ENCODE measurements around the gene FNIP2. TPM values are rescaled to one million over a fixed set of nuclear protein-coding genes. Genes with fewer than 3 reads are reported as not detected.
"Not testable (repeated sequence)": the region's sequence is repeated elsewhere in the genome, so short reads cannot be mapped to it uniquely, and the experiment has no call there.

Gene FNIP2
- total RNA-seq, 2 donors from 2014 or later = 7.7 to 11.5 TPM

DNA sequence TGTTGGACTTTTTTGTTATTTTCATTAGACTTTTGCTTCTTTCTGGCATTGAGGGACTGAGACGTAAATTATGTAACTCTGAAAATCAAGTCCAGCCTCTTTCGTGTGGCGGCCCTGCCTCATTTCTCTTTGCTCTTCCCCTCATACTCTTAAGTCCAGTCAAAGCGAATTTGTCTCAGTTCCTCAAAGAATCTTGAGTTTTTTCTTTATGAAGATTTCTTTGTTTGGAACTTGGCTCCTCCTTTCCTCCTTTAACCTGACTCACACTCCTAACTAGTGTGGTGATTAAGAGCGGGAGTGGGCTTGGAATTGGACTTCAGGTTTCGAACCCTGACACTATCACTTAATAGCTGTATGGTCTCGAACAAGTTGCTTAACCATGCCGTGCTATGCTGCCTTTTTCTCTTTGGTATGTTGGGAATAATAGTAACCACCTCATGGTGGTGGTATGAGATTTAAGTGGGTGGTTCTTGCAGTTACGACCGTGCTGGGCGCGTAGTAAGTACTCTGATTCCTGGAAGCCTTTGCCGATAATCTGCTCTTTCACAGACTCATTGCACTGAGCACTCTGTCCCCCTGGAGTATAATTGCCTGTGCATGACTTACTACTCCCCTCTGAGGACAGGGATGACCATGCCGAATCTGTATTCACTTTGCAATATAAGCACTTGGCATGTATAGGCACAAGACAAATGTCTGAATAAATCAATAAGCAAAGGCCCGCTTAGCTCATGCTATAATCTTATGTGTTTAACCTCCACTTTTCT, 19.1 kb downstream of the FNIP2 start:
- ATAC-seq = no peak
- DNase-seq = no peak
- H3K27me3 Mint-ChIP-seq = no peaks in the 10 kb centered on the region

DNA sequence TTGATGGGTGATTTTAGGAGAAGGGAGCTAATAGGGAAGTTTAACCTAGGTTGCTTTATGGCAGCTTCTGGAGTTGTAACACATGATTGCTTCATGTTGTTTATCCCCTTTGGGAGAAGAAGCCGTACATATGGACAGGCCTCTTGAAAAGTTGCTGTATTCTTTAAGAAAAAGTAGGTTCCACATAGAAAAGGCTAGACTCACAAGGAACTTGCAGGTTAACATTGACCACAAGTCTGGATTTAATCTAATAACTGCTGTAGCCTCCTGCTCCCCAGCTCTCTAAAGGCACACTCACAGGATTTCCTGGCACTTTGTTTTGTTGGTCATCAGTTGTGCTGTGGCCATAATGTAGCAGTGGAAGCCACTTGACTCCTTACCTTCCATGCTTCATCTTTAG, 19.7 kb downstream of the FNIP2 start:
- no peak for ATAC-seq

More for the DNA sequence above, 19.1 kb downstream of the FNIP2 start:
- H3K36me3 Mint-ChIP-seq (ENCODE audit: low read depth) = peaks cover 3% of the 10 kb centered on the region
- H3K4me1 Mint-ChIP-seq = peaks cover 25% of the 10 kb centered on the region
- no peak overlapping the region for H3K27ac Mint-ChIP-seq
- H3K9me3 ChIP-seq (ENCODE audit: control insufficient read depth, low read length, poor library complexity, severe bottlenecking) = no peaks in the 10 kb centered on the region
- H3K4me3 Mint-ChIP-seq = no peak overlapping the region

DNA sequence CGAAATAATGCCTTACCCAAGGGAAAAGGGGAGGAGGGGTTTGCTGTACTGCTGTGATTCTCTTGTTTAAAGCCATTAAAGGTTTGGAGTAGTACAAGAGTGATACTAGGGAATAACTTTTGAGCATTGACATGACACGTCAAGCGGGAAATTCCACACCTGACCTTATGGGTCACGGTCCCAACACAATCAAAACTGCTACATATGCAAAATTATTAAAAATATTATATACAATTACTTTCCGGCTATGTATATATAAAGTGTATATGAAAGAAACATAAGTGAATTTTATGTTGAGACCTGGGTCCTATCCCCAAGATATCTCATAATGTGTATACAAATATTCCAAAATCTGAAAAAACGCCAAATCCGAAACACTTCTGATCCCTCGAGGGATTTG, 21.0 kb downstream of the FNIP2 start:
- Mint-ChIP-seq H3K27ac (no peak overlapping the region), H3K36me3 (ENCODE audit: low read depth) (peaks cover 3% of the 10 kb centered on the region), H3K4me3 (no peak overlapping the region), H3K4me1 (peaks cover 20% of the 10 kb centered on the region), H3K27me3 (no peaks in the 10 kb centered on the region)
- no peak for ATAC-seq
- no peak for DNase-seq
- no peaks in the 10 kb centered on the region for H3K9me3 ChIP-seq (ENCODE audit: control insufficient read depth, low read length, poor library complexity, severe bottlenecking)

More for the DNA sequence above, 19.7 kb downstream of the FNIP2 start:
- H3K4me1 Mint-ChIP-seq = peaks cover 23% of the 10 kb centered on the region
- H3K27ac Mint-ChIP-seq = no peak overlapping the region
- no peak overlapping the region for H3K4me3 Mint-ChIP-seq
- H3K27me3 Mint-ChIP-seq = no peaks in the 10 kb centered on the region
- no peak for DNase-seq
- H3K9me3 ChIP-seq (ENCODE audit: control insufficient read depth, low read length, poor library complexity, severe bottlenecking) = no peaks in the 10 kb centered on the region
- peaks cover 3% of the 10 kb centered on the region for H3K36me3 Mint-ChIP-seq (ENCODE audit: low read depth)

DNA sequence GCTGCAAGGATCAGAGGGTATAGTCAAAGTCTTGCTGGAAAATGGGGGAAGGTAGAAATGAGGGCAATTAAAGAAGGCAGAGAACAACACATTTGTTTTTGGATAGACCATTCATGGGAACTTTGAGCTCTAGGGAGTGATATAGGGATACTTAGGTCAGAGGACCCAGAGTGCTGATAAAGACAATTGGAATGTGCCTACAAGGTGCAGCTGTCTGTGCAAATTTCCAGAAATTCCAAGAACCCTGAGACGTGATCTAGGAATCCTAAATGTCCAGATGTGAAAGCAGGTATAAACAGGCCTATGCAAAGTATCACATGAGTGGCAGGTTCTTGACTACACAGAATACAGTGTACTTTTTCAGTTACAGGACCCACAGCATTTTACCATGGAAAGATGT, 24.2 kb downstream of the FNIP2 start:
- Mint-ChIP-seq H3K36me3 (ENCODE audit: low read depth) (peaks cover 3% of the 10 kb centered on the region), H3K27ac (no peak overlapping the region), H3K4me3 (no peak overlapping the region), H3K4me1 (peaks cover 16% of the 10 kb centered on the region), H3K27me3 (no peaks in the 10 kb centered on the region)
- no peak for ATAC-seq
- no peaks in the 10 kb centered on the region for H3K9me3 ChIP-seq (ENCODE audit: control insufficient read depth, low read length, poor library complexity, severe bottlenecking)
- DNase-seq = no peak

DNA sequence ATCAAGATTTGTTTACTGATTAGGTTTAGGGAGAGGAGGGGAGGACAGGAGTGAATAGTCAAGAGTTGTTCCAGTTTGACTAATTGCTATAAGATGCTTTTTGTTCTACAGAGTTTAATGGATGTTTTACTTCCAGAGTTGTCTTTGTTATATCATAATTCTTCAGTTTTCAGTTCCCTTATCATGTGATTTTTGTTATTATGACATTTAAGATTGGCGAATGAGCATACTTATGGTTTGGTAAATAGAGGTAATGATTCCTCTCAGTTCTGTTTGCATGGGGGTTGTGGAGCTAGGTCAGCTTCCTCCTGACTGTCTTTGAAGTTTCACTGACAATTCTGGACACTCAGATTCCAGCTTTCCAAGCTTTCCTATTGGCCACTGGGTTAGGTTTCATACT, 24.6 kb downstream of the FNIP2 start:
- H3K4me3 Mint-ChIP-seq; H3K36me3 Mint-ChIP-seq (ENCODE audit: low read depth); ATAC-seq; H3K9me3 ChIP-seq (ENCODE audit: control insufficient read depth, low read length, poor library complexity, severe bottlenecking); H3K27me3 Mint-ChIP-seq; H3K27ac Mint-ChIP-seq; DNase-seq: not testable (repeated sequence)
- peaks cover 16% of the 10 kb centered on the region for H3K4me1 Mint-ChIP-seq

DNA sequence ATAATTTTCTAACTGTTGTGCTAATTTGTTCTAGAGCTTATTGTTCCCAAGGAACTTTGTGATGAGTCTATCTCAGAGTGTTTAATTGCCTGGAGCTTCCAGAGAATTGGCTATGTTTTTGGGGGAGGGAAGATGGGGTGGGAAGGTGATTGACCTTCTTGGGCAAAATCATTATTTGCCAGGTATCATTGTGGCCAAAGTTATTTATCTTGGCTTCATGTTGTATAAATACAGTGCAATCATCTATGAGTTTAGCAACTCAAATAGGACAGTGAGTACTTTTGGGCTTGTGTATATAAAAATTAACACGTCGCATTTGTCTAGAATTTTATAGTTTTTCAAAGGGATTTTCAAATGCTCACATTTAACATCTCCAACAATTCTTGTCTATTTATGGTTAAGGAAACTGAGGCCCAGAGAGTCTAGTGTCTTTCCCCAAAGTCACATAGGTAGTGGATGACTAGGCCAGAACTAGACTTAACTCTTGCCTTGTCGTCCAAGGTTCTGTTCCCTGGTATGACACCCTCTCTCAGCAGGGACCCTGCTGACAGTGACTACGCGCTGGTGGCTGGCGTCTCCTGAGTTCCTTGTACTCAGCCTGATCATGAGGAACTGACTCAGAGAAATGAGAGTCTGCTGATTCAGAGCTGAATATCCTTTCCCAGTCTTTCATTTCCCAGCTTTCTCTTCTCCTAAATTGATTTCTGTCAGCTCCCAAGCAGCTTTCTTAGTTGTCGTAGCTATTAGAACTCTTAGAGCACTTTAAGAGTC, 27.7 kb downstream of the FNIP2 start:
- DNase-seq = no peak

DNA sequence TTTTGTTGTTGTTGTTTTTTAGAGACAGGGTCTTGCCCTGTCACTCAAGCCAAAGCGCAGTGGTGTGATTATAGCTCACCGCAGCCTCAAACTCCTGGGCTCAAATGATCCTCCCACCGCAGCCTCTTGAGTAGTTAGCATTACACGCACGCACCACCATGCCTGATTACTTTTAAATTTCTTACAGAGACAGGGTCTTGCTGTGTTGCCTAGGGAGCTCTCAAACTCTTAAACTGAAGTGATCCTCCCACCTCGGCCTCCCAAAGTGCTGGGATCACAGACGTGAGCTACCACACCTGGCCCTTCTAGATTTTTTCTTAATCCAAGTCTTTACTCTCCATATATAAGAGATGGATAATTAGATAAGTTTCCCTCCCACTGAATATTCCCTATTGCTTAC, 29.2 kb downstream of the FNIP2 start:
- peak overlapping the region; percentile 46 for H3K27ac Mint-ChIP-seq
- ATAC-seq = no peak

More for the DNA sequence above, 27.7 kb downstream of the FNIP2 start:
- H3K27me3 Mint-ChIP-seq = no peaks in the 10 kb centered on the region
- H3K9me3 ChIP-seq (ENCODE audit: control insufficient read depth, low read length, poor library complexity, severe bottlenecking) = no peaks in the 10 kb centered on the region
- no peak for ATAC-seq
- peaks cover 3% of the 10 kb centered on the region for H3K36me3 Mint-ChIP-seq (ENCODE audit: low read depth)
- no peak overlapping the region for H3K4me3 Mint-ChIP-seq
- peaks cover 18% of the 10 kb centered on the region for H3K4me1 Mint-ChIP-seq
- H3K27ac Mint-ChIP-seq = no peak overlapping the region

DNA sequence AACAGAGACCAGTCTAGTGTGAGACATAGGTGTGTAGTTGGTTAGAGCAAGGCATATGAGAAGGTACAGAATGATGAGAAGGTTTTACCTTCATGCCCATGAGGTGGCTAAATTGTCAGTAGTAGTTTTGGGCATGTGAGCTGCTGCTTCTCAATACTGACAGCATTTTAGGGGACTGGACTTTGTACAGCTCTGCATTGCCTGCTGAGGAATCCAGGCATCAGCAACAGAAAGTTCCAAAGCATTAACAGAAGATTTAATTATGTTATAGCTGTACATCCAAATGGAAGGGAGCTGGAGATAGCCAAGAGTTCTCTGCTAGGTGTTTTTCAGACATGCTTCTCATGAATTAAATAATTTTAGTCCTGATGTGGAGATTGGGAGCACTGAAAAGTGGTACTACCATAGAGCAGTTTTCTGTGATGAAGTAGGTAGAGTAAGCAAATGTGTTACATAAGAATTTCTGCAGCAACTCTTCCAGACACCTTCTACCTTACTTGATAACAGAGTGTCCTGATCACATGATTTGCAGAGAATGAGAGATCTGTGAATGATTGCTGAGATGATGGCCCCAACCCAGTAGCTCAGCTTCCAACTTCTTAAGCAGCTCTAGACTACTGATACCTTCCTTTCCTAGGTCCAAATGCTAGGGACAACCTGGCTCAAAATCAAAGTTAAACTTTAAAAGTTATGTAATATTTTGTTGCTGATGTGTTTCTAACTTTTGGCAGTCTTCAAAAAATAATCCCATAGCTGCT, 30.4 kb downstream of the FNIP2 start:
- no peaks in the 10 kb centered on the region for H3K9me3 ChIP-seq (ENCODE audit: control insufficient read depth, low read length, poor library complexity, severe bottlenecking)
- ATAC-seq (no peak), DNase-seq (no peak)
- peaks cover 17% of the 10 kb centered on the region for H3K4me1 Mint-ChIP-seq
- no peaks in the 10 kb centered on the region for H3K36me3 Mint-ChIP-seq (ENCODE audit: low read depth)
- H3K27ac Mint-ChIP-seq = peak overlapping the region; percentile 46
- H3K4me3 Mint-ChIP-seq = no peak overlapping the region
- no peaks in the 10 kb centered on the region for H3K27me3 Mint-ChIP-seq

More for the DNA sequence above, 29.2 kb downstream of the FNIP2 start:
- peaks cover 17% of the 10 kb centered on the region for H3K4me1 Mint-ChIP-seq
- no peaks in the 10 kb centered on the region for H3K36me3 Mint-ChIP-seq (ENCODE audit: low read depth)
- H3K27me3 Mint-ChIP-seq = no peaks in the 10 kb centered on the region
- no peak for DNase-seq
- no peaks in the 10 kb centered on the region for H3K9me3 ChIP-seq (ENCODE audit: control insufficient read depth, low read length, poor library complexity, severe bottlenecking)
- H3K4me3 Mint-ChIP-seq = no peak overlapping the region

DNA sequence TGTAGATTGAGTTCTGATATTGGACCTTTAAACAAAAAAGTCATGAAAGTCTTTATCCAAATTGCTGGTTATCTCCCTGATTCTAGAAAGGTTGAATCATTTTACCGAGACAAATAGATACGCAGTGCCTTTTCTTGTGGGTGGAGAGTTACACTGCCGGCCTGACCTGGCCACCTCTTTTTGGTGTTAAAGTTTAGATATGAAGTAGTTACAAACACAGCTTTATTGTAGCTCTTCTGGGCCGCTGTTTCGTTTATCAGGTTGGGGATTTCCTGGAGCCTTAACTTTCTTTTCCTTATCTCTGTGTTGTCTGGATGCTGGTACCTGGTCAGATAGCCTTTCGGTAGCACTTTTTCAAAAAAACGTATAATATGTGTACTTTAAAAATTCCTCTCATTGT, 31.0 kb downstream of the FNIP2 start:
- H3K27ac Mint-ChIP-seq = no peak overlapping the region
- H3K4me1 Mint-ChIP-seq = peaks cover 17% of the 10 kb centered on the region
- ATAC-seq (no peak), DNase-seq (no peak)
- H3K9me3 ChIP-seq (ENCODE audit: control insufficient read depth, low read length, poor library complexity, severe bottlenecking) = no peaks in the 10 kb centered on the region
- no peaks in the 10 kb centered on the region for H3K36me3 Mint-ChIP-seq (ENCODE audit: low read depth)
- H3K4me3 Mint-ChIP-seq = no peak overlapping the region
- H3K27me3 Mint-ChIP-seq = no peaks in the 10 kb centered on the region

DNA sequence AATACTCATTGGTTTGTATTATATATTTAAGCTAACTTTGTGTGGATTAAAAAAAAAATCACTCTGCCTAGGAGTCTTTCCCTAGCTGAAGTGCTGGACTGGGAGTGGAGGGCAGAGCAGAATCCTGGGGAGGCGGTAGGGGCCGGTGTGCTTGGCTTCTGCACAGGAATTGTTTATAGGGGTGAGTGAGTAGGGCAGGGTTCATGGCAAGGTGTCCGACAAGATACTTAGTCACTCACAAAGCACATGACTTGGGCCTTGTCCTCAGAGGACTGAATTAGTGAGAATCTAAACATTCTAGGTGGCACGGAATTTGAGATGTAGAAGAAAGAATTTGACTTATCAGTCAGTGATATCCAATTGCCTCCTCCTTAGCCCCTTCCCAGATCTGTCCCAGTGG, 32.2 kb downstream of the FNIP2 start:
- H3K9me3 ChIP-seq (ENCODE audit: control insufficient read depth, low read length, poor library complexity, severe bottlenecking) = no peaks in the 10 kb centered on the region
- Mint-ChIP-seq H3K4me3 (no peak overlapping the region), H3K27ac (no peak overlapping the region)

DNA sequence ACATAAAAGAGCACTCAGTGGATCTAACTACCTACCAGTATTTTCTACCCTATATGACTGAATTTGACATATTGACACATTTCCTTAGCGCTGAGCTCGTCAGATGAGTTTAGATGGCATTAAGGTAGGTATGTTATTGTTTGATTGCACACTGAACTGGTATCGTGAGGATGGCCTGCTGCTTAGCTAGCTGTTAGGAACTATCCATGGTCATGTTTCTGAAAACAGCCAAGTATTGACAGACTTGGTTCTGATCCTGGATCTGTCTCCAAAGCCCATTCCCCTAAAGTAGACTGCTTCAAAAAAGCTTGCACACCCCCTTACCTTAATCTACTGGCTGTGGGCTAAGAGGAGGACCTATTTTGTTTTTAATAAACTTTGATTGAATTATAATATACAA, 32.9 kb downstream of the FNIP2 start:
- no peak for ATAC-seq
- Mint-ChIP-seq H3K4me1 (peaks cover 17% of the 10 kb centered on the region), H3K27ac (no peak overlapping the region), H3K36me3 (ENCODE audit: low read depth) (no peaks in the 10 kb centered on the region), H3K27me3 (no peaks in the 10 kb centered on the region), H3K4me3 (no peak overlapping the region)
- H3K9me3 ChIP-seq (ENCODE audit: control insufficient read depth, low read length, poor library complexity, severe bottlenecking) = no peaks in the 10 kb centered on the region
- no peak for DNase-seq

More for the DNA sequence above, 32.2 kb downstream of the FNIP2 start:
- Mint-ChIP-seq H3K27me3 (no peaks in the 10 kb centered on the region), H3K36me3 (ENCODE audit: low read depth) (no peaks in the 10 kb centered on the region), H3K4me1 (peaks cover 17% of the 10 kb centered on the region)
- DNase-seq (no peak), ATAC-seq (no peak)

DNA sequence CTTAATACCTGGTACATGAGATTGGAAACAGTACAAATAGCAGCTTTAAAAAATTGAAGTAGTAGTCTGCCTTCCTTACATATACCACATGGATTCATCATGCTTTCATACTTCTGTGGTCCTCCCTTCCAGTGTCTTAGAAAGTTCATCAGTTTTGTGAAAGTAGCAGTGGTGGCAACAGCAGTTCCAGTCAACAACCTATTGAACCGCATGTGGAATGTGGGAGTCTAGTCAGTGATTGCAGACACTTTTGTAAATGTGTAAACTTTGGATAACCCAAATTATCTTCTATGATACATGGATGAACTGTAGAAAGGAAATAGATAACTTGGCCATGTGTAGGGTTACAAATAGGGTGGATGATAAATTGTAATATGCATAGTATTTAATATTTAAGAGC, 34.1 kb downstream of the FNIP2 start:
- H3K4me3 Mint-ChIP-seq = no peak overlapping the region
- no peak for DNase-seq
- H3K36me3 Mint-ChIP-seq (ENCODE audit: low read depth) = no peaks in the 10 kb centered on the region
- no peaks in the 10 kb centered on the region for H3K27me3 Mint-ChIP-seq
- peak overlapping the region; percentile 21 for H3K27ac Mint-ChIP-seq
- ATAC-seq = no peak
- H3K9me3 ChIP-seq (ENCODE audit: control insufficient read depth, low read length, poor library complexity, severe bottlenecking) = no peaks in the 10 kb centered on the region
- H3K4me1 Mint-ChIP-seq = peaks cover 17% of the 10 kb centered on the region
